A673 (cell line): ENCODE data around the gene FAM83G. TPM values are rescaled to one million over a fixed set of nuclear protein-coding genes. Genes with fewer than 3 reads are reported as not detected.

Experiments
- BruUV-seq: library from RNA; stranded (reverse); fragments of 400-500 nt; replicated peaks from 2 replicates; lab custom pipeline; 2021; lab: Mats Ljungman, UMichigan
- CTCF ChIA-PET: fragments of 300-600 bp; sonication (Branson Sonifier 250); formaldehyde crosslinking; loops from one replicate; lab custom pipeline; 2022; ENCODE audit warnings: antibody characterized with exemption; lab: Charles Lee
- POLR2A ChIA-PET: fragments of 300-600 bp; sonication (Branson Sonifier 250); formaldehyde crosslinking; loops from one replicate; lab custom pipeline; 2022; ENCODE audit warnings: antibody characterized with exemption; ENCODE audit not compliant: low non-redundant PET; lab: Charles Lee
- DNase-seq: peaks from one replicate; pipeline ENCODE4 v3.0.0-alpha.2; 2015; ENCODE audit warnings: low spot score
- H3K27ac ChIP-seq: fragments of 200-600 bp; sonication (generic); 2 replicates; pipeline ENCODE4 v1.5.1; 2016; ENCODE audit warnings: mixed run types, low read depth, mild to moderate bottlenecking, mixed read lengths, antibody characterized with exemption, low read length; ENCODE audit not compliant: poor library complexity, severe bottlenecking
- H3K27me3 ChIP-seq: fragments of 200-600 bp; sonication (generic); replicated peaks from 2 replicates; pipeline ENCODE4 v1.6.1; 2017; ENCODE audit warnings: mixed run types, low read depth, mild to moderate bottlenecking, mixed read lengths, antibody characterized with exemption, low read length; ENCODE audit not compliant: insufficient read depth, poor library complexity
- H3K36me3 ChIP-seq: fragments of 200-600 bp; sonication (generic); 2 replicates; pipeline ENCODE4 v1.6.1; 2016; ENCODE audit warnings: mixed run types, mild to moderate bottlenecking, mixed read lengths, antibody characterized with exemption, low read length; ENCODE audit not compliant: insufficient read depth, poor library complexity, severe bottlenecking
- H3K4me1 ChIP-seq: fragments of 200-600 bp; sonication (generic); 2 replicates; pipeline ENCODE4 v1.6.1; 2017; ENCODE audit warnings: mixed run types, mild to moderate bottlenecking, mixed read lengths, antibody characterized with exemption, low read length; ENCODE audit not compliant: insufficient read depth, poor library complexity, severe bottlenecking
- H3K4me3 ChIP-seq: fragments of 200-600 bp; sonication (generic); 2 replicates; pipeline ENCODE4 v1.5.1; 2016; ENCODE audit warnings: low read depth, mixed run types, mild to moderate bottlenecking, mixed read lengths, low read length; ENCODE audit not compliant: poor library complexity, severe bottlenecking
- H3K9me3 ChIP-seq: fragments of 200-600 bp; sonication (generic); 2 replicates; pipeline ENCODE4 v1.6.1; 2016; ENCODE audit warnings: mixed run types, low read depth, mild to moderate bottlenecking, mixed read lengths, antibody characterized with exemption, low read length; ENCODE audit not compliant: poor library complexity, severe bottlenecking
- EZH2 ChIP-seq: fragments of 200-600 bp; sonication (generic); IDR thresholded peaks from 2 replicates; pipeline ENCODE4 v1.6.1; 2017; ENCODE audit warnings: borderline replicate concordance, low read depth, mild to moderate bottlenecking, mixed read lengths, antibody characterized with exemption, low read length; ENCODE audit not compliant: poor library complexity, severe bottlenecking
- intact Hi-C: fragments of 100-400 bp; cut with micrococcal nuclease; formaldehyde crosslinking; loops from one replicate; pipeline ENCODE4 v1.10.0; 2022; ENCODE audit not compliant: unreplicated experiment
- total RNA-seq: library from RNA; stranded (reverse); gene quantifications from 2 replicates; pipeline ENCODE4 v1.2.3, GENCODE V29; 2021
- TF ChIP-seq, protein P1 (sequence below): fragments of 300-800, 200-600 bp; sonication (generic); conservative IDR thresholded peaks from 2 replicates; pipeline ENCODE4 v1.5.1; 2017; ENCODE audit warnings: low read depth, mild to moderate bottlenecking, antibody characterized with exemption, low read length, moderate library complexity, mixed read lengths

The FAM83G gene
- total RNA-seq, 1 experiment from 2014 or later: 12.4 TPM

DNA sequence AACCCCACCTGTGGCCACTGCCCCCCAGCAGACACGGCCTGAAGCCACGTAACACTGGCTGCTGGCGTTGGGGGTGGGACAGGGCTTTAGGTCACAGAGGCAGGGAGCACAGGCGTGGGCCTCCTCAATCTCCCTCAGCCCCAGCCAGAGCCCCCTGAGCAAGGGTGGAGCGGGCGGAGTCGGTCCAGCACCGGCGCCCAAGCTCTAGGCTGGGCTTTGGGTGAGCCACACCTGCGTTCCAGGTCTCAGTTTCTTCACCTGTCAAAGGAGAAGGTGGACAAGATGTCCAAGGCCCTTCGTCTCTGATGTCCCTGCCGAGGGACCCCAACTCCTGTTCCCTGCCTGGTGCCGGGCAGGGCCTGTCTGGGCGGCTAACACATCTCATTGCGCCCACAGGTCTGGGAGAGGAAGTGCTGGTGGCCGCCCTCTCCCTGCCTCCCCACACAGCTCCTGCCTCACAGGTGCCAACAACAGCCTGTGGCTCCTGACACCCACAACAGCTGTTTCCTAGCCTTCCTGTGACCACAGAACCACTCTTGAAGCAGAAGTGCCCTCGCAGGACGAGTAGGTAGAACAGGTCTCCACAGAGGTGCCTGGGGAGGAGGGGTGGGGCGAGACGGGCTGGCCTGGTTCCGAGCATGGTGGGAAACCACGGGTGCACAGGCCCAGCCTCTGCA, 12.0 kb downstream of the FAM83G start:
- DNase-seq: no peak
- Histone ChIP-seq H3K36me3 (peaks cover under 1% of the 10 kb centered on the region), H3K9me3 (no peaks in the 10 kb centered on the region), H3K4me3 (no peak overlapping the region), H3K27me3 (no peaks in the 10 kb centered on the region), H3K27ac (no peak overlapping the region), H3K4me1 (no peaks in the 10 kb centered on the region)
- TF ChIP-seq EZH2: no peak
- TF ChIP-seq, protein P1, sequence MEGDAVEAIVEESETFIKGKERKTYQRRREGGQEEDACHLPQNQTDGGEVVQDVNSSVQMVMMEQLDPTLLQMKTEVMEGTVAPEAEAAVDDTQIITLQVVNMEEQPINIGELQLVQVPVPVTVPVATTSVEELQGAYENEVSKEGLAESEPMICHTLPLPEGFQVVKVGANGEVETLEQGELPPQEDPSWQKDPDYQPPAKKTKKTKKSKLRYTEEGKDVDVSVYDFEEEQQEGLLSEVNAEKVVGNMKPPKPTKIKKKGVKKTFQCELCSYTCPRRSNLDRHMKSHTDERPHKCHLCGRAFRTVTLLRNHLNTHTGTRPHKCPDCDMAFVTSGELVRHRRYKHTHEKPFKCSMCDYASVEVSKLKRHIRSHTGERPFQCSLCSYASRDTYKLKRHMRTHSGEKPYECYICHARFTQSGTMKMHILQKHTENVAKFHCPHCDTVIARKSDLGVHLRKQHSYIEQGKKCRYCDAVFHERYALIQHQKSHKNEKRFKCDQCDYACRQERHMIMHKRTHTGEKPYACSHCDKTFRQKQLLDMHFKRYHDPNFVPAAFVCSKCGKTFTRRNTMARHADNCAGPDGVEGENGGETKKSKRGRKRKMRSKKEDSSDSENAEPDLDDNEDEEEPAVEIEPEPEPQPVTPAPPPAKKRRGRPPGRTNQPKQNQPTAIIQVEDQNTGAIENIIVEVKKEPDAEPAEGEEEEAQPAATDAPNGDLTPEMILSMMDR: no peak
- intact Hi-C loops: no loop called here
- ChIA-PET CTCF (no interaction called here), POLR2A (no interaction called here)
- no TSS peak for BruUV-seq

DNA sequence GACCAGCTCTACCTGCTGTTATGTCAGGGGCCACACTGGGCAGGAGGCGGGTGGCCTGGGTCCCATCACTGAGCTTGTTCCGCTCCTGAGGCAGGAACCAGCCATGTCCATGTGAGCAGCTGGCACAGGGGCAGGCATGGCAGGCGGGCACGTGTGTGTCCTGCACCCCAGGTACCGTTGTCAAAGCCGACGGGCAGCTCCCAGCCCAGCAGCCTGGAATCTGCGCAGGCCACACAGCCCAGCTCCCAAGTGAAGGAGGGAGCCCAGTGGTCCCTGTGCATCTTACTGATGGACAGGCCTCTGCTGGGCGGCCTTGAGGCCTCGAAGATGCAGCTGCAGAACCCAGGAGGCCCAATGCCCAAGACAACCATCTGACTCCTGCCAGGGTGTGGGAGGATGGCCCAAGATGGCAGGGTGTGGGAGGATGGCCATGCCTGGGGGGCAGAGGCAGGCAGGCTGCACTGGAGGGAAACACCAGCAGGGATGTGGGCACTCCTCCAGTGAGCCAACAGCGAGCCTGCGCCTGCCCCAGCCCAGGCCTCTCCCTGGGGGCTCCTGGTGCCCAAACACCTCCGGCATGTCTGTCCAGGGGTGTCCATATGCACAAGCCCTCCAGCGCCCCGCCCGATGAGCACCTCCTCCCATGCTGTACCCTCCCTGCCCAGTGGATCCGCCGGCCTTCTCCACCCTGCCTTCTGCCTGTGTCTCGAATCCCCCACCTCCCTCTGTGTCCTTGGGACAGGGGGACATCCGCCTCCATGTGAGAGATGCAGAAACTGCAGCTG, 12.8 kb downstream of the FAM83G start:
- POLR2A ChIA-PET: no interaction called here
- intact Hi-C loops: no loop called here
- CTCF ChIA-PET: no interaction called here
- DNase-seq: no peak
- Histone ChIP-seq H3K27me3 (no peaks in the 10 kb centered on the region), H3K27ac (no peak overlapping the region), H3K4me3 (no peak overlapping the region), H3K36me3 (peaks cover 3% of the 10 kb centered on the region), H3K4me1 (no peaks in the 10 kb centered on the region), H3K9me3 (no peaks in the 10 kb centered on the region)
- TF ChIP-seq, protein P1: no peak
- TF ChIP-seq EZH2: no peak
- BruUV-seq: no TSS peak

GRCh38 chr17:18990331-18990730, 14.2 kb downstream of the FAM83G start:
- Histone ChIP-seq H3K4me1 (no peaks in the 10 kb centered on the region), H3K36me3 (peaks cover 3% of the 10 kb centered on the region), H3K4me3 (no peak overlapping the region), H3K9me3 (no peaks in the 10 kb centered on the region), H3K27me3 (no peaks in the 10 kb centered on the region), H3K27ac (no peak overlapping the region)
- TF ChIP-seq EZH2: no peak
- TF ChIP-seq, protein P1: no peak
- no peak for DNase-seq
- ChIA-PET CTCF (interaction anchor here (0.6 kb wide), 1 partner anchor 214 kb away, joined by 3 read pairs; no protein-coding TSS in a partner anchor), POLR2A (no interaction called here)
- BruUV-seq: no TSS peak
- intact Hi-C loops: no loop called here
